Endothelial cell of umbilical vein (primary cell): ENCODE results near the gene SPNS2. TPM values are rescaled to one million over a fixed set of nuclear protein-coding genes. Genes with fewer than 3 reads are reported as not detected.

Source experiments
- BruUV-seq: library from RNA; stranded (reverse); fragments of 400-500 nt; replicated peaks from 2 replicates; lab custom pipeline; 2021; lab: Mats Ljungman, UMichigan
- CTCF ChIA-PET: fragments of 300-600, 350-600 bp; sonication (Branson Sonifier 250); formaldehyde crosslinking; loops from one replicate; lab custom pipeline; 2021; ENCODE audit warnings: antibody characterized with exemption, inconsistent platforms; lab: Charles Lee
- POLR2A ChIA-PET: fragments of 300-600, 350-600 bp; sonication (Branson Sonifier 250); formaldehyde crosslinking; loops from one replicate; lab custom pipeline; 2021; ENCODE audit warnings: antibody characterized with exemption, inconsistent platforms; lab: Charles Lee
- DNase-seq: peaks from one replicate; pipeline ENCODE4 v3.0.0-alpha.2; 2011; ENCODE audit warnings: low read depth, low spot score
- FAIRE-seq: peaks from 2 replicates; lab custom pipeline; 2011; peaks lifted over from hg19 to GRCh38; lab: Jason Lieb, UNC
- H2AFZ ChIP-seq: 2 replicates; pipeline ENCODE4 v1.6.0; 2012; ENCODE audit warnings: low read depth, low read length, control low read depth, inconsistent platforms
- H3K27ac ChIP-seq: 2 replicates; pipeline ENCODE4 v1.5.1; 2011; ENCODE audit warnings: low read depth, mild to moderate bottlenecking, control low read depth, low read length, moderate library complexity; ENCODE audit not compliant: insufficient read depth
- H3K27me3 ChIP-seq, 2 experiments: 2 replicates each; pipeline versions ENCODE4 v1.6.0 to v1.6.1; 2011; ENCODE audit warnings: low read length in 2 of 2, mixed read lengths in 1 of 2; ENCODE audit not compliant: control insufficient read depth in 2 of 2, insufficient read depth in 2 of 2
- H3K36me3 ChIP-seq, 2 experiments: 2 replicates in 1 of 2; 3 replicates in 1 of 2; pipeline ENCODE4 v1.5.1; 2011; ENCODE audit warnings: low read length in 2 of 2, mild to moderate bottlenecking in 1 of 2, moderate library complexity in 1 of 2; ENCODE audit not compliant: control insufficient read depth in 2 of 2, insufficient read depth in 2 of 2; ENCODE audit errors: extremely low read depth in 1 of 2
- H3K4me1 ChIP-seq: 3 replicates; pipeline ENCODE4 v1.5.1; 2011; ENCODE audit warnings: mild to moderate bottlenecking, low read length; ENCODE audit not compliant: control insufficient read depth, insufficient read depth; ENCODE audit errors: extremely low read depth
- H3K4me2 ChIP-seq: 2 replicates; pipeline ENCODE4 v1.6.1; 2011; ENCODE audit warnings: low read length, control low read depth, mixed read lengths; ENCODE audit not compliant: insufficient read depth
- H3K4me3 ChIP-seq, 3 experiments: fragments of 200-600 bp in 1 of 3; sonication (generic), shearing (Covaris generic) in 1 of 3; replicated peaks in 1 of 3; 2 replicates each; pipeline ENCODE4 v1.5.1; 2011 to 2016; ENCODE audit warnings: control low read depth in 3 of 3, low read length in 3 of 3, mild to moderate bottlenecking in 2 of 3, inconsistent platforms in 1 of 3, low read depth in 1 of 3, moderate library complexity in 1 of 3; ENCODE audit not compliant: insufficient read depth in 1 of 3
- H3K79me2 ChIP-seq: 2 replicates; pipeline ENCODE4 v1.6.0; 2012; ENCODE audit warnings: low read length, inconsistent platforms; ENCODE audit not compliant: control insufficient read depth, insufficient read depth
- H3K9ac ChIP-seq: replicated peaks from 2 replicates; pipeline ENCODE3; 2011; ENCODE audit warnings: low read length, control low read depth; ENCODE audit not compliant: insufficient read depth; ENCODE audit errors: extremely low read depth
- H3K9me1 ChIP-seq: replicated peaks from 3 replicates; pipeline ENCODE4 v1.6.0; 2011; ENCODE audit warnings: mild to moderate bottlenecking, low read length; ENCODE audit not compliant: control insufficient read depth, insufficient read depth; ENCODE audit errors: extremely low read depth
- H3K9me3 ChIP-seq: replicated peaks from 2 replicates; pipeline ENCODE4 v1.5.1; 2012; ENCODE audit warnings: low read length, inconsistent platforms; ENCODE audit not compliant: control insufficient read depth, insufficient read depth
- H4K20me1 ChIP-seq: replicated peaks from 2 replicates; pipeline ENCODE3; 2011; ENCODE audit warnings: mild to moderate bottlenecking, low read length; ENCODE audit not compliant: control insufficient read depth, insufficient read depth; ENCODE audit errors: extremely low read depth
- EZH2 ChIP-seq: IDR thresholded peaks from 2 replicates; pipeline ENCODE4 v1.6.1; 2012; ENCODE audit warnings: borderline replicate concordance, low read depth, mild to moderate bottlenecking, moderate library complexity, low read length, inconsistent platforms; ENCODE audit not compliant: severe bottlenecking
- GATA2 ChIP-seq: IDR thresholded peaks from 2 replicates; pipeline ENCODE4 v1.7.0; 2011; ENCODE audit warnings: low read depth, mild to moderate bottlenecking, moderate library complexity, mixed read lengths, low read length; ENCODE audit not compliant: insufficient read length, insufficient read depth
- JUN ChIP-seq: IDR thresholded peaks from 2 replicates; pipeline ENCODE4 v1.6.1; 2011; ENCODE audit warnings: borderline replicate concordance, low read depth; ENCODE audit not compliant: insufficient read length, insufficient read depth
- POLR2AphosphoS5 ChIP-seq: IDR thresholded peaks from 2 replicates; pipeline ENCODE4 v1.6.1; 2012; ENCODE audit warnings: low read depth, mild to moderate bottlenecking, control low read depth, low read length, moderate library complexity; ENCODE audit not compliant: insufficient read depth
- dilution Hi-C: fragments of 300-500 bp; cut with MboI; formaldehyde crosslinking; loops from one replicate; pipeline ENCODE4 v1.15.0; 2019; ENCODE audit warnings: low sequenced_read_pairs; ENCODE audit not compliant: extremely low pct_ligation_motif_present
- intact Hi-C: fragments of 100-400 bp; cut with micrococcal nuclease; formaldehyde crosslinking; loops from one replicate; pipeline ENCODE4 v1.10.0; 2022
- polyA plus RNA-seq, 4 experiments: library from polyadenylated mRNA; depleted of rRNA in 3 of 4; stranded (reverse) in 3 of 4; unstranded in 1 of 4; fragments of >200 nt; gene quantifications; 2 replicates each; pipeline versions ENCODE4 v1.2.1 to v1.2.3, GENCODE V29; 2011 to 2012; ENCODE audit warnings: missing spikeins in 1 of 4
- total RNA-seq: library from RNA; stranded (reverse); gene quantifications from 2 replicates; pipeline ENCODE4 v1.2.3, GENCODE V29; 2021
- TF ChIP-seq, protein P1 (sequence below), 2 donors: IDR thresholded peaks; 1 replicate in 1 of 2; 2 replicates in 1 of 2; pipeline ENCODE4 v1.5.1; 2011; ENCODE audit warnings: low read length in 2 of 2, mild to moderate bottlenecking in 2 of 2, moderate library complexity in 2 of 2, control low read depth in 1 of 2, inconsistent platforms in 1 of 2, low read depth in 1 of 2; ENCODE audit not compliant: insufficient read depth in 1 of 2; ENCODE audit errors: extremely low read depth in 1 of 2
- TF ChIP-seq, protein P2 (sequence below): IDR thresholded peaks from 2 replicates; pipeline ENCODE4 v1.6.1; 2011; ENCODE audit not compliant: insufficient read depth, insufficient read length

Gene SPNS2
- total and polyA plus RNA-seq, 2 donors (not counting 3 experiments of a cell fraction or from before 2014, with no cell fraction given): 70.2 to 77.3 TPM

DNA sequence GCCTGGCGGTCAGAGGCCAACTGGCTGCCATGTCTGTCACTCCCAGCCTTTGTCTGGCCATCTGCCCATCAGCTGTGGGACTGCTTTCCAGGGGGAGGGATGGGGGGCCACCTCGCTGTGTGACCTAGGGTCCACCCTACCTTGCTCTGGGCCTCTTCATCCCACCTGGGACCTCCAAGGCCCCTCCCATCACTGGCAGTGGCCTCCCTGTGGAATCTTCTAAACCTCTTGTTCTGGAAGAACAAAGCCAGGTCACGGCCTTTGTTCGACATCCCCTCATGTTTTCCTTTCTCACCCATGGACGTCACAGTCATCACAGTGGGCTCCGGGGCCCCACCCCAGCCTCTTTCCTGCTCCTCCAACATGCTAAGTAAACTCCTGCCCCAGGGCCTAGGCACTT lies 24.0 kb downstream of the SPNS2 start:
- FAIRE-seq (no peak), DNase-seq (no peak)
- CTCF ChIA-PET: interaction anchor here (1.0 kb wide), 1 partner anchor 9 kb away, joined by 3 read pairs; no protein-coding TSS in a partner anchor
- H3K4me1 ChIP-seq: peaks cover 24% of the 10 kb centered on the region
- no peak overlapping the region for H2AFZ ChIP-seq
- H3K9me3 ChIP-seq: no peaks in the 10 kb centered on the region
- no peaks in the 10 kb centered on the region for H4K20me1 ChIP-seq
- peak overlapping the region; percentile 25 for H3K27ac ChIP-seq
- H3K9me1 ChIP-seq: no peaks in the 10 kb centered on the region
- intact Hi-C loops (no loop called here), dilution Hi-C loops (no loop called here)
- no peak overlapping the region for H3K4me2 ChIP-seq
- no peak overlapping the region for H3K9ac ChIP-seq
- no peaks in the 10 kb centered on the region for H3K79me2 ChIP-seq
- no TSS peak for BruUV-seq
- H3K27me3 ChIP-seq: no peaks in the 10 kb centered on the region
- TF ChIP-seq EZH2 (no peak), POLR2AphosphoS5 (no peak), GATA2 (no peak), JUN (no peak)
- TF ChIP-seq, protein P1, sequence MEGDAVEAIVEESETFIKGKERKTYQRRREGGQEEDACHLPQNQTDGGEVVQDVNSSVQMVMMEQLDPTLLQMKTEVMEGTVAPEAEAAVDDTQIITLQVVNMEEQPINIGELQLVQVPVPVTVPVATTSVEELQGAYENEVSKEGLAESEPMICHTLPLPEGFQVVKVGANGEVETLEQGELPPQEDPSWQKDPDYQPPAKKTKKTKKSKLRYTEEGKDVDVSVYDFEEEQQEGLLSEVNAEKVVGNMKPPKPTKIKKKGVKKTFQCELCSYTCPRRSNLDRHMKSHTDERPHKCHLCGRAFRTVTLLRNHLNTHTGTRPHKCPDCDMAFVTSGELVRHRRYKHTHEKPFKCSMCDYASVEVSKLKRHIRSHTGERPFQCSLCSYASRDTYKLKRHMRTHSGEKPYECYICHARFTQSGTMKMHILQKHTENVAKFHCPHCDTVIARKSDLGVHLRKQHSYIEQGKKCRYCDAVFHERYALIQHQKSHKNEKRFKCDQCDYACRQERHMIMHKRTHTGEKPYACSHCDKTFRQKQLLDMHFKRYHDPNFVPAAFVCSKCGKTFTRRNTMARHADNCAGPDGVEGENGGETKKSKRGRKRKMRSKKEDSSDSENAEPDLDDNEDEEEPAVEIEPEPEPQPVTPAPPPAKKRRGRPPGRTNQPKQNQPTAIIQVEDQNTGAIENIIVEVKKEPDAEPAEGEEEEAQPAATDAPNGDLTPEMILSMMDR (IDR thresholded peaks at IDR 0.05; ENCODE audit: extremely low read depth in 1 of 2, insufficient read depth in 1 of 2, low read depth in 1 of 2, low read length in 2 of 2): no peak
- TF ChIP-seq, protein P2, sequence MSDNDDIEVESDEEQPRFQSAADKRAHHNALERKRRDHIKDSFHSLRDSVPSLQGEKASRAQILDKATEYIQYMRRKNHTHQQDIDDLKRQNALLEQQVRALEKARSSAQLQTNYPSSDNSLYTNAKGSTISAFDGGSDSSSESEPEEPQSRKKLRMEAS: no peak
- peaks cover 0 to 16% of the 10 kb centered on the region in 2 experiments for H3K36me3 ChIP-seq
- no peak overlapping the region for H3K4me3 ChIP-seq
- POLR2A ChIA-PET: no interaction called here
